HuH-7 (cell line): ENCODE measurements around the gene FOSL1.

ENCODE experiments used
- DNase-seq: peaks from one replicate; pipeline ENCODE4 v3.0.0; 2011; ENCODE audit warnings: low spot score

Gene FOSL1

DNA sequence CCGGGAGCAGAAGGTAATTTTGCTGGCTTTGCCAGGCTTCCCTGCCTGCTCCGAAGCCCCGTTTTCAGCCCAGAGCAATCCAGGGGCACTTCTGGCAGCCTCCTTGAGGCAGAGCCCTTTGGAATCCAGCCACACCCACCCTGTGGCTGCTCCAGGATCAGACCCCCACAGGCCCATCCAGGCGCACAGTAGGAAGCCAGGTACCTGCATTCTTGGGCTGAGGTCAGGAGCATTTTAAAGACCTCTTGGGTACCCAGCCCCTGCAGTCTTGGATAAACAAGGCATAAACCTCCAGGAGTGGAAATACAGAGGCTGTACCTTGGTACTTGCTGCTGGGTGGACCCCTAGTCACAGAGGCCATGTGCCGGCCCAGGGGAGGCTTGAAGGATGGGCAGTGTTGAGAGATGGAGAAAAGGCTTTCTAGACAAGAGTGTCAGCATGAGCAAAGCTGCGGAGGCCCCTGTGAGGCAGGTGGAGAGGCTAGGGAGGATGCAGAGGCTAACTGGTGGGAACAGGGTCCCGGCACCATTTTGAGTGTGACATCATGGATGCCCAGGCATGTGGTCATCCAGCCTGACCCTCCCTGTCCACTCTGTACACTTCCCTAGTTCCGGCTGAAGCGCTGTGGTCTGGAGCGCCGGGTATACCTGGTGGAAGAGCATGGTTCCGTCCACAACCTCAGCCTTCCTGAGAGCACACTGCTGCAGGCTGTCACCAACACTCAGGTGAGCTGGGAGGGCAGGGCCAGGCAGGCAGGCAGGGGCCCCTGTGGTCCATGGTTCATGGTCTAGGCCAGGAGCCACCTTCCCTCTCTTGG is 36.1 kb downstream of the FOSL1 start:
- DNase-seq: no peak

DNA sequence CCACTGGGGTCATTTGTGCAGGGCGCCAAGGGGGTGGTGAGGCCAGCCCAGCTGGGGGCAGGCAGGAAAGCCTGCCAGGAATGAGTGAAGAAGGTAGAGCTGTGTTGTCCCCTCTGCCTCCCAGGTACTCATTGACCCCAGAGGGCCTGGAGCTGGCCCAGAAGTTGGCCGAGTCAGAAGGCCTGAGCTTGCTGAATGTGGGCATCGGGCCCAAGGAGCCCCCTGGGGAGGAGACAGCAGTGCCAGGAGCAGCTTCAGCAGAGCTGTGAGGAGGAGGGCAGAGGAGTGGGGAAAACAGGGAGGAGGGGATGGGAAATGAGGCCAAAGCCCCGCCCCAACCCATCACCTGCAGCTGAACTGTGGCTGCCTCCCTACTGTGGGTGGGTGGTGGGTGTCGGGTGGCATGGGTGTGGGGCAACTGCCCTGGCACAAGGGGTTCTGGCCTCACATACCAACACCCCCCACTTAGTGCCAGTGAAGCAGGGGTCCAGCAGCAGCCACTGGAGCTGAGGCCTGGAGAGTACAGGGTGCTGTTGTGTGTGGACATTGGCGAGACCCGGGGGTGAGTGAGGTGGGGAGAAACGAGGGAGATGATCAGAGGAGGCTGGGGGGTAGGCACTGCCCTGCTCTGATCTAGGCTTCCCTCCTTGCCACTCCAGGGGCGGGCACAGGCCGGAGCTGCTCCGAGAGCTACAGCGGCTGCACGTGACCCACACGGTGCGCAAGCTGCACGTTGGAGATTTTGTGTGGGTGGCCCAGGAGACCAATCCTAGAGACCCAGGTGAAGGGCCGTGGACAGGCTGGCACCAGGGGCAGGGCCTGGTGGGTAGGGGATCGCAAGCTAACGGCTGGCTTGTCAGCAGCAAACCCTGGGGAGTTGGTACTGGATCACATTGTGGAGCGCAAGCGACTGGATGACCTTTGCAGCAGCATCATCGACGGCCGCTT is 37.0 kb downstream of the FOSL1 start:
- no peak for DNase-seq

DNA sequence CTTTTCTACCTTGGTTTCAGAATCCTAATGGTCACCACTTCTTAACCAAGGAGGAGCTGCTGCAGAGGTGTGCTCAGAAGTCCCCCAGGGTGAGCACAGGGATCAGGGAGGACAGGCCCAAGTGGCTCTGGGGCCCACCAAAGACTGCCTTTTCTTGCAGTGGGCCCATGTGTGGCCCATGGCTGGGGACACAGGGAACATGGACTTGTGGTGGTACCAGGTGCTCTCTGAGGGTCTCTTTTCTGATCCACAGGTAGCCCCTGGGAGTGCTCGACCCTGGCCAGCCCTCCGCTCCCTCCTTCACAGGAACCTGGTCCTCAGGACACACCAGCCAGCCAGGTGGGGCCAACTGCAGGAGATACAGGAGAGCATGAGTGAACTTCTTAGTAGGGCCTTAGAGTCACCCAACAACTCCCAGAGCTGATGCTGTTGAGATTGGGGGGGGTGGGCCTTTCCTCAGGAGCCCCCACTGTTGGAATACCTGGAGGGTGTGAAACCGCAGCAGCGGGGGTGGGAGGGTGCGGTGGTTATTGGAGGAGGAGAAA is 37.9 kb downstream of the FOSL1 start:
- DNase-seq: no peak

DNA sequence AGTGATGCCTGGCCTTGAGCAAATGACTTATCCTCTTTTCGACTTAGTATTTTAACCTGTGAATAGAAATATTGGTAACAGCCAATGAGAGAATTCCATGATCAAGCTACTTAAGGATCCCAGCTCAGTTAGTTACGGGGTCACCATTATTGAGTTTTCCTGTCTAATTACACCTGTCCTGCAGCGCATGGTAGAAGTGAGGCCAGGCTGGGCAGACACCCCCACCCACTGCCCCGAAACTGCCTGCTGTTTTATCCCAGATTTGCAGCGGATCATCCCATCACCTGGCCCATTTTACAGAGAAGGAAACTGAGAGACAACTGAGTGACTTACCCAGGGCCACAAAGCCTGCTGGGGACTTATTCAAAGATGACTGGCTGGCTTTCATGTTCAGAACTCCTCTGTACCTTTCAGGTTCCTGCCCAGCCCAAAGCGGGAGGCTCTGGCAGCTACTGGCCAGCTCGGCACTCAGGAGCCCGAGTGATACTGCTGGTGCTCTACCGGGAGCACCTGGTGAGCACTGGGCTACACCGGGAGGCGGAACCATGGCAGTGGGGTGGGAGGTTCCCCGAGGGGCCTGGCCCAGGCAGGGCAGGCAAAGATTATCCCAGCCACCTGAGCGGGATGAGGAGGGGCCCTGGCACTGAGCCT is 38.5 kb downstream of the FOSL1 start:
- DNase-seq: no peak

DNA sequence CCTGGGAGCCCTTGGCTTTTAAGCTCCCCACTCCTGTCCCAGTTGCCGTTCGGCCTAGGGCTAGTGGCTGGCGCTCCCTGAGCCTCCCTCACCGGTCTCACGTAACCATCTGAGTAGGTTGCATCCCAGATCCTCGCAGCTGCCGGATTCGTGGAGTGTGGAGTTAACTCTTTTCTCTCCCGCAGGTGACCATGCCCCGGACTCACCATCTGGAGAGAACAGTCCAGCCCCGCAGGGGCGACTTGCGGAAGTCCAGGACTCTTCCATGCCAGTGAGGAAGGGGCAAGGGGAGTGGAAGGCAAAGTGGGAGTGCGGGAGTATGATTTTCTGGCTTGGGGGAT is 39.1 kb downstream of the FOSL1 start:
- no peak for DNase-seq

GRCh38 chr11:65860278-65861164 is 39.7 kb downstream of the FOSL1 start, which contains the start of gene MUS81:
Gene MUS81 (plus strand): TSS chr11:65860433. CDS start chr11:65860754, 321 bp downstream.
- DNase-seq: peak; percentile 92

DNA sequence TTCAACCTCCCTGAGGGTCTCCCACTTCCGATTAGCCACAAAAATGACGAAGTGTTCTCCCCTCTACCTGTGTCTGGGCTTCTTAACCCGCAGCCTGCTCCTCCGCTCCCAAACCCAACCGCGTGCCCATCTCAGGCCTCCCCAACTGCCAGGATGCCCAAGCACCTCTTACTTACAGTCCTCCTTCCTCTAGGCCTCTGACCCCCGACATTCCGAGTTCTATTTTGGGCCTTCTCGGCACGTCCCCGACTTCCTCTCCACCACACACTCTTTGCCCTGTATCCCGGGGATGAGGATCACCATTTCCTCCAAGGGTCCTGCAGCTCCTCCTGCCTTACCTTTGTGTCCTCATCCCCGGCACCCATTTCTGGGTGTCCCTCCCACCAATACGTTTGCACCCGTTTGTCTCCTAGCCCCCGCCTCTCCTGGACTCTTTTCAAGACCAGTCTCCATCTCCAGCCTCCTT is 40.3 kb downstream of the FOSL1 start:
- DNase-seq: no peak

- DNase-seq: peak; percentile 93
These were observed 40.9 kb downstream of the FOSL1 start for GRCh38 chr11:65859095-65859811.

DNA sequence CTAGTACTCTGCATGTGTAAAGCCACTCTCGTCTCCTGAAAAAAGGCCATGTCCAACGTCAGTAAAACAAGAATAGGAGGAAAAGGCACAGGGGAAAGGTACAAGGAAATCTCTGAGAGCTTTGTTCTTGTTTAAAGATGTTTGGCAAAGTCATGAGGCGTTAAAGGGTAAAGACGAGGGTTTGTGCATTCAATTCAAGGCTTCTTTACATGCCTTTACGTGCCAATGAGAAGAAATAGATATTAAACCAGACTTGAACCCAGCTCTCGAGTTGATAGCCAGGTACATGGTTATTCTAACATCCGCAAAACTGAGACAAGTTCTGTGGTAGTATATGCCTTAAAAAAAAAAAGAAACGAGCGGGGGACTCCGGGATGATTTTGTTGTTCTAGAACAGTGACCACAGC is 41.5 kb downstream of the FOSL1 start:
- DNase-seq: no peak

- peak; percentile 82 for DNase-seq
These were observed 42.1 kb downstream of the FOSL1 start, which contains the start of gene CFL1 for GRCh38 chr11:65857853-65858680. Gene CFL1 (minus strand): TSS chr11:65858180. CDS start chr11:65858099, 81 bp downstream.

DNA sequence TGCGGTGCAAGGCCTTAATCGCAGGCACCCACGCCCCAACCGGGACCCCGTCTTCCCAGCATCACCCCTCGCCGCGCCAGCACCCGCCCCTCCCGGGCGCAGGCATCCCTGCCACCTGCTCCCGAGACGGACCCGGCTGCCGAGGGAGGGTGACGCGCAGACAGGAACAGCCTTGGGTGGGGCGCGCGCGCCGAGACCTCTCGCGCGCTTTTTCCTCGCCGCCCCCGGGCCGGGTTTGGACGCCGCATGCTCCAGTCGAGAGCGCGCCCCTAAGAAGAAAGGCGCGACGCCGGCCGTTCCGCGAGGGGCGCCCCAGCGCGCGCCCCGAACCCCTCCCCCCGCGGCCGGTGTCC is 42.7 kb downstream of the FOSL1 start:
- no peak for DNase-seq

GRCh38 chr11:65856689-65857499 is 43.3 kb downstream of the FOSL1 start:
- no peak for DNase-seq

GRCh38 chr11:65855927-65856363 is 44.2 kb downstream of the FOSL1 start:
- DNase-seq: no peak

- DNase-seq: no peak
These were observed 45.0 kb downstream of the FOSL1 start for GRCh38 chr11:65854852-65855837.

- no peak for DNase-seq
These were observed 46.0 kb downstream of the FOSL1 start for GRCh38 chr11:65854161-65854592.

DNA sequence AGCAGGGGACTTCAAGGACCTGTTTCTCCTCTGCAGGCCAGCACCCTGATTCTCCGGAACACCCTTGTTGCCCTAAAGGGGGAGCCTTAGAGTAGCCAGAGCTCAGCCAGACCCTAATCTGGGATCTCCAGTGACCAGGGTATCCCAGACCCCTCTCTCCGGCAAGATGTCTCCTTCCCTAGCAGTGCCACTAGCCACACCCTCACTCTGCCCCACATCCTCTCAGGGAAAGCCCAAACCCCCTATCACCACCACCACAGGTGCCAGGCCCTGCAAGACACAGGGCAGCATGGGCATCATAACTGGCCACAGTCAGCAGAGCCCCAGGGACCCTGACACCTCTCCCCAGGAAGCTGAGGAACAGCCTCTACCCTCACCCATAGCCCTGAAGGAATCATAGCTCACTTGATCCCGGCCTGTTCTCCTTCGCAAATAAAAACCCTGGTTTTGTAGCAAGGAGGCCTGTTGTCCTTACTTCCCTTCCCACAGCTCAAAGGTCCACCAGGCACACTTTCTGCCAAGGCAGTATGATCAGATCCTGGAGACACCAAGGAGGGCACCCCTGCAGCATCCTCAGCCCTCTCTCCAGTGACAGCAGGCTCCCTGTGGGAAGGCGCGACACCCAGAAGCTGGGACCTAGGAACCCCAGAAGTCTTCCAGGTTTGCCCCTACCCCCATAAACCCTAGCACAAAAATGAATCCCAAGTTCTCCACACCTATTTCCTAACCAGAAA is 46.8 kb downstream of the FOSL1 start:
- DNase-seq: no peak
